ENCODE data around the gene ATG7. TPM values are rescaled to one million over a fixed set of nuclear protein-coding genes. Genes with fewer than 3 reads are reported as not detected.

ATG7 gene
- total RNA-seq, 1 experiment from 2014 or later, result 29.3 TPM

- TF ChIP-seq, protein P1, sequence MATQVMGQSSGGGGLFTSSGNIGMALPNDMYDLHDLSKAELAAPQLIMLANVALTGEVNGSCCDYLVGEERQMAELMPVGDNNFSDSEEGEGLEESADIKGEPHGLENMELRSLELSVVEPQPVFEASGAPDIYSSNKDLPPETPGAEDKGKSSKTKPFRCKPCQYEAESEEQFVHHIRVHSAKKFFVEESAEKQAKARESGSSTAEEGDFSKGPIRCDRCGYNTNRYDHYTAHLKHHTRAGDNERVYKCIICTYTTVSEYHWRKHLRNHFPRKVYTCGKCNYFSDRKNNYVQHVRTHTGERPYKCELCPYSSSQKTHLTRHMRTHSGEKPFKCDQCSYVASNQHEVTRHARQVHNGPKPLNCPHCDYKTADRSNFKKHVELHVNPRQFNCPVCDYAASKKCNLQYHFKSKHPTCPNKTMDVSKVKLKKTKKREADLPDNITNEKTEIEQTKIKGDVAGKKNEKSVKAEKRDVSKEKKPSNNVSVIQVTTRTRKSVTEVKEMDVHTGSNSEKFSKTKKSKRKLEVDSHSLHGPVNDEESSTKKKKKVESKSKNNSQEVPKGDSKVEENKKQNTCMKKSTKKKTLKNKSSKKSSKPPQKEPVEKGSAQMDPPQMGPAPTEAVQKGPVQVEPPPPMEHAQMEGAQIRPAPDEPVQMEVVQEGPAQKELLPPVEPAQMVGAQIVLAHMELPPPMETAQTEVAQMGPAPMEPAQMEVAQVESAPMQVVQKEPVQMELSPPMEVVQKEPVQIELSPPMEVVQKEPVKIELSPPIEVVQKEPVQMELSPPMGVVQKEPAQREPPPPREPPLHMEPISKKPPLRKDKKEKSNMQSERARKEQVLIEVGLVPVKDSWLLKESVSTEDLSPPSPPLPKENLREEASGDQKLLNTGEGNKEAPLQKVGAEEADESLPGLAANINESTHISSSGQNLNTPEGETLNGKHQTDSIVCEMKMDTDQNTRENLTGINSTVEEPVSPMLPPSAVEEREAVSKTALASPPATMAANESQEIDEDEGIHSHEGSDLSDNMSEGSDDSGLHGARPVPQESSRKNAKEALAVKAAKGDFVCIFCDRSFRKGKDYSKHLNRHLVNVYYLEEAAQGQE (IDR thresholded peaks at IDR 0.05; ENCODE audit: low read depth), result no peak
- TF ChIP-seq EGR1 (IDR thresholded peaks at IDR 0.05; ENCODE audit: low read depth) (no peak), RAD21 (IDR thresholded peaks at IDR 0.05; ENCODE audit: low read depth) (no peak; the same call in 1 of the 2 replicates), CTCF (IDR thresholded peaks at IDR 0.05 in 2 of 3, conservative IDR thresholded peaks at IDR 0.05 in 1 of 3; ENCODE audit: borderline replicate concordance in 1 of 3, insufficient read depth in 1 of 3, low read depth in 2 of 3, low read length in 2 of 3) (no peak), POLR2A (IDR thresholded peaks at IDR 0.05; ENCODE audit: borderline replicate concordance, extremely low read depth, insufficient read depth, insufficient read length) (no peak), ZFX (IDR thresholded peaks at IDR 0.05) (no peak), EZH2phosphoT487 (IDR thresholded peaks at IDR 0.05; ENCODE audit: borderline replicate concordance) (no peak), YY1 (IDR thresholded peaks at IDR 0.05; ENCODE audit: extremely low read depth, insufficient replicate concordance, low read depth, low read length) (no peak), CEBPB (IDR thresholded peaks at IDR 0.05; ENCODE audit: low read depth) (peak; percentile 92), MAX (IDR thresholded peaks at IDR 0.05) (peak; percentile 67), SP1 (IDR thresholded peaks at IDR 0.05; ENCODE audit: low read depth) (peak; percentile 90), ELF1 (IDR thresholded peaks at IDR 0.05; ENCODE audit: borderline replicate concordance, low read depth) (no peak)
- TF ChIP-seq, protein P2, sequence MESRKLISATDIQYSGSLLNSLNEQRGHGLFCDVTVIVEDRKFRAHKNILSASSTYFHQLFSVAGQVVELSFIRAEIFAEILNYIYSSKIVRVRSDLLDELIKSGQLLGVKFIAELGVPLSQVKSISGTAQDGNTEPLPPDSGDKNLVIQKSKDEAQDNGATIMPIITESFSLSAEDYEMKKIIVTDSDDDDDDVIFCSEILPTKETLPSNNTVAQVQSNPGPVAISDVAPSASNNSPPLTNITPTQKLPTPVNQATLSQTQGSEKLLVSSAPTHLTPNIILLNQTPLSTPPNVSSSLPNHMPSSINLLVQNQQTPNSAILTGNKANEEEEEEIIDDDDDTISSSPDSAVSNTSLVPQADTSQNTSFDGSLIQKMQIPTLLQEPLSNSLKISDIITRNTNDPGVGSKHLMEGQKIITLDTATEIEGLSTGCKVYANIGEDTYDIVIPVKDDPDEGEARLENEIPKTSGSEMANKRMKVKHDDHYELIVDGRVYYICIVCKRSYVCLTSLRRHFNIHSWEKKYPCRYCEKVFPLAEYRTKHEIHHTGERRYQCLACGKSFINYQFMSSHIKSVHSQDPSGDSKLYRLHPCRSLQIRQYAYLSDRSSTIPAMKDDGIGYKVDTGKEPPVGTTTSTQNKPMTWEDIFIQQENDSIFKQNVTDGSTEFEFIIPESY (IDR thresholded peaks at IDR 0.05; ENCODE audit: extremely low read depth, insufficient replicate concordance, low read length), result no peak
Observed at GRCh38 chr3:11567516-11568467, 295.6 kb downstream of the ATG7 start (continued).

Measured in HCT116 (cell line).